ENCODE measurements around the gene SLC7A5. TPM values are rescaled to one million over a fixed set of nuclear protein-coding genes. Genes with fewer than 3 reads are reported as not detected.
"Not testable (repeated sequence)": the region's sequence is repeated elsewhere in the genome, so short reads cannot be mapped to it uniquely, and the experiment has no call there.

Gene SLC7A5
- polyA plus RNA-seq, 6 donors from 2014 or later: 0.56 to 2.2 (median 1.7) TPM

DNA sequence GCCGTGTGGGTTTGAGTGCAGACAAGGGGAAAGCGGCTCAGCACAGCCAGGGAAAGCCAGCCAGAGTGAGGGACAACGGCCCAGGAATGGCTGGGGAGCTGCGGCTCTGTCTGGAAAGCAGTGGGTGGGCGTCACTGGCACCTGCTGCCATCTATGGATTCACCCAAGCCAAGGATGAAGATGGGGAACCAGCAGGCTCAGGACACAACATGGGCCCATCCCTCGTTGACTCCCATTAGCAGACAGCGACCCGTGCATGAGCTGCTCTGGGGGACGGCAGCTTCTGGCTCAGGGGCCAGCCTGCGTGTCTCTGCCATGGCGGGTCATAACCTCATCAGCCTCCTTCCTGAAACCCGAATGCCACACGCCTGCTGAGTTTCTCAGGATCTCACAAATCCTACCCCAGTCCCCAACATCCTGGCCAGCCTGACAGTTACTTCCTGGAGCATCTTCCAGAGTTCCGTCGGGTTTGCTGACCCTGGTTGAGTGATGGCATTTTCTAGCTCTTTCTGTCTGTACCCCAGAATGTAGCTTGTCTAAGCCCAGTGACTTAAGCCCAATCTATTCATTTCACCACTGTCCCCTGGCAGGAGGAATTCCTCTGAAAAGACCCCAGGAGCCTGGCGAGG is 50.7 kb downstream of the SLC7A5 start:
- Mint-ChIP-seq H3K4me1 (peaks cover 0 to 12% (median 4%) of the 10 kb centered on the region in 3 donors), H3K9me3 (peaks cover 0 to 23% (median 17%) of the 10 kb centered on the region in 7 donors), H3K27me3 (peaks cover 0 to 10% (median 0%) of the 10 kb centered on the region in 3 donors), H3K27ac (no peak overlapping the region), H3K36me3 (no peaks in the 10 kb centered on the region), H3K4me3 (no peak overlapping the region)
- no peak for DNase-seq
- ATAC-seq (ENCODE audit: low read depth in 2 of 2): no peak

DNA sequence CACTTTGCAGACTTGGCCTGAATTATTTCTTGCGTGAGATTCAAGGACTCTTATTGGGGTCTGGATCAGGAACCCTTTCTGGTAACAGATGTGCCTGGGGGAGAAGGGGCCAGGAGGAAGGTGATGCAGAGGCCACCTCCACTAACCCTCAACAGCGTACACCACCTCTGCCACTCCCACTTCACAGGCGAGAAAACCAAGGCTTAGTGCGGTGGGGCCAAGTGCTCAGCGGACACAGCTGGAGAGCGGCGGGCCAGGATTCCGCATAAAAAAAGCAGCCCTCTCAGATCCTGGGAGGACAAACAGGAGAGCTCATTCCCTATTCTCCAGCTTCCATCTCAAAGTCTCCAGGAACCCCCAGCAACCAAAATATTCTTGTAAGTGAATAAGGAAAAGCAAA is 51.4 kb downstream of the SLC7A5 start:
- DNase-seq: no peak
- H3K27ac Mint-ChIP-seq: peak overlapping the region in 1 of 6 donors; percentile 74
- peaks cover 0 to 10% (median 0%) of the 10 kb centered on the region in 3 donors for H3K27me3 Mint-ChIP-seq
- H3K9me3 Mint-ChIP-seq: peaks cover 0 to 23% (median 17%) of the 10 kb centered on the region in 7 donors
- no peaks in the 10 kb centered on the region for H3K36me3 Mint-ChIP-seq
- ATAC-seq (ENCODE audit: low read depth in 2 of 2): no peak
- no peak overlapping the region for H3K4me3 Mint-ChIP-seq
- H3K4me1 Mint-ChIP-seq: peaks cover 0 to 12% (median 4%) of the 10 kb centered on the region in 3 donors

DNA sequence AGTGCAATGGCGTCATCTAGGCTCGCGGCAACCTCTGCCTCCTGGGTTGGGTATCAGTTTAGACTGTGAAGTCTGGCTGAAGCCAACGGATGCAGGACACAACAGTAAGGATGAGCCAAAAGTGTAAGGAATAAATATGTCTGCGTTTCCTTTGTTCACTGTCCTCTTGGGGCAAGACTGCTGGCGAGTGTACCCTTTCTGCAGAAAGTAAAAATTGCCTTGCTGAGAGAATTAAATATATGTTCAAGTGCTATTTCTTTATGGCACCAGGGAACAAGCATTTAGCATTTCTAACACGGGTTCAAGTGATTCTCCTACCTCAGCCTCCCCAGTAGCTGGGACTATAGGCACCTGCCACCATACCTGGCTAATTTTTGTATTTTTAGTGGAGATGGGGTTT is 51.9 kb downstream of the SLC7A5 start:
- DNase-seq; ATAC-seq (ENCODE audit: low read depth in 2 of 2); H3K36me3 Mint-ChIP-seq; H3K4me3 Mint-ChIP-seq: not testable (repeated sequence)
- peaks cover 0 to 15% (median 0%) of the 10 kb centered on the region in 3 donors for H3K27me3 Mint-ChIP-seq
- peaks cover 0 to 12% (median 4%) of the 10 kb centered on the region in 3 donors for H3K4me1 Mint-ChIP-seq
- peaks cover 0 to 23% (median 17%) of the 10 kb centered on the region in 7 donors for H3K9me3 Mint-ChIP-seq
- H3K27ac Mint-ChIP-seq: peak overlapping the region in 1 of 6 donors; percentile 70

GRCh38 chr16:87816507-87817100 is 52.7 kb downstream of the SLC7A5 start:
- peaks cover 0 to 16% (median 0%) of the 10 kb centered on the region in 3 donors for H3K27me3 Mint-ChIP-seq
- H3K4me1 Mint-ChIP-seq: peaks cover 0 to 11% (median 6%) of the 10 kb centered on the region in 3 donors
- ATAC-seq (ENCODE audit: low read depth in 2 of 2): no peak
- DNase-seq: no peak
- H3K27ac Mint-ChIP-seq: peak overlapping the region in 1 of 6 donors; percentile 78
- no peaks in the 10 kb centered on the region for H3K36me3 Mint-ChIP-seq
- H3K4me3 Mint-ChIP-seq: peak overlapping the region in 1 of 8 donors; percentile 40
- peaks cover 0 to 23% (median 17%) of the 10 kb centered on the region in 7 donors for H3K9me3 Mint-ChIP-seq

GRCh38 chr16:87815567-87815966 is 53.7 kb downstream of the SLC7A5 start:
- ATAC-seq (ENCODE audit: low read depth in 2 of 2): no peak
- no peak overlapping the region for H3K27ac Mint-ChIP-seq
- peaks cover 8 to 13% (median 12%) of the 10 kb centered on the region in 3 donors for H3K4me1 Mint-ChIP-seq
- peaks cover 0 to 16% (median 0%) of the 10 kb centered on the region in 3 donors for H3K27me3 Mint-ChIP-seq
- H3K4me3 Mint-ChIP-seq: no peak overlapping the region
- H3K9me3 Mint-ChIP-seq: peaks cover 0 to 23% (median 17%) of the 10 kb centered on the region in 7 donors
- DNase-seq: no peak
- no peaks in the 10 kb centered on the region for H3K36me3 Mint-ChIP-seq

GRCh38 chr16:87812200-87812656 is 57.1 kb downstream of the SLC7A5 start:
- Mint-ChIP-seq H3K4me3 (no peak overlapping the region), H3K36me3 (no peaks in the 10 kb centered on the region), H3K9me3 (peaks cover 0 to 9% (median 7%) of the 10 kb centered on the region in 7 donors), H3K27me3 (peaks cover 0 to 16% (median 0%) of the 10 kb centered on the region in 3 donors), H3K27ac (peak overlapping the region in 1 of 6 donors; percentile 60), H3K4me1 (peaks cover 32 to 45% (median 35%) of the 10 kb centered on the region in 3 donors)
- no peak for ATAC-seq (ENCODE audit: low read depth in 2 of 2)
- DNase-seq: no peak

DNA sequence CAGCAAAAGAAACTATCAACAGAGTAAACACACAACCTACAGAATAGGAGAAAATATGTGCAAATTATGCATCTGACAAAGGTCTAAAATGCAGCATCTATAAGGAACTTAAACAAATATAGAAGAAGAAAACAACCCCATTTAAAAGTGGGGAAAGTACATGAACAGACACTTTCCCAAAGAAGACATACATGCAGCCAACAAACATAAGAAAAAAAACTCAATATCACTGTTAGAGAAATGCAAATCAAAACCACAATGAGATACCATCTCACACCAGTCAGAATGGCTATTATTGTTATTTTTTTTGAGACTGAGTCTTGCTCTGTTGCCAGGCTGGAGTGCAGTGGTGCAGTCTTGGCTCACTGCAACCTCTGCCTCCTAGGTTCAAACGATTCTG is 57.9 kb downstream of the SLC7A5 start:
- Mint-ChIP-seq H3K27me3 (peaks cover 0 to 16% (median 4%) of the 10 kb centered on the region in 3 donors), H3K4me1 (peaks cover 39 to 52% (median 42%) of the 10 kb centered on the region in 3 donors), H3K4me3 (peak overlapping the region in 4 of 8 donors; percentile 5 to 71 (median 39)), H3K27ac (peak overlapping the region; percentile 17 to 98 (median 90))
- not testable (repeated sequence) for H3K36me3 Mint-ChIP-seq; DNase-seq; ATAC-seq (ENCODE audit: low read depth in 2 of 2); H3K9me3 Mint-ChIP-seq

GRCh38 chr16:87809150-87809902 is 60.0 kb downstream of the SLC7A5 start:
- Mint-ChIP-seq H3K36me3 (no peaks in the 10 kb centered on the region), H3K27me3 (peaks cover 0 to 11% (median 6%) of the 10 kb centered on the region in 3 donors), H3K4me3 (peak overlapping the region; percentile 64 to 90 (median 78)), H3K4me1 (peaks cover 43 to 58% (median 49%) of the 10 kb centered on the region in 3 donors), H3K9me3 (no peaks in the 10 kb centered on the region), H3K27ac (peak overlapping the region; percentile 88 to 98 (median 96))
- DNase-seq (peak; percentile 58), ATAC-seq (ENCODE audit: low read depth in 2 of 2) (peak; percentile 32 to 42)

DNA sequence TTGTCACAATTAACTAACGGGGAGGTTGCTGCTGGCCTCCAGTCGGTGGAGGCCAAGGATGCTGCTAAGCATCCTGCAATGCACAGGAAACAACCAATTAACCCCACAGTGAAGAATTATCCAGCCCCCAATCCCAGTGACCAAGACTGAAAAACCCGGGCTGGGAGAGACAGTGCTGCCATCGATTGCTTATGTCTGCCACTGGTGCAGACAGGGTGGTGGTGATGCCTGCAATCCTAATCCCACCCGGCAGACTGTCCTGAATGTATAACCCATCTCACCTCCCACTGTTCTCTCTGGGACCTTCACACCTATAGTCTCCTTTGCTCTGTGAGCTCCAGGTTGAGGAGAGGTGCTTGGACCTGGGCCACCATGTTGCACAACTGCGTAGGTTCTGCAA is 61.2 kb downstream of the SLC7A5 start:
- Mint-ChIP-seq H3K9me3 (no peaks in the 10 kb centered on the region), H3K4me1 (peaks cover 43 to 58% (median 54%) of the 10 kb centered on the region in 3 donors), H3K4me3 (peak overlapping the region in 3 of 8 donors; percentile 10 to 45 (median 20)), H3K36me3 (no peaks in the 10 kb centered on the region), H3K27me3 (peaks cover 0 to 11% (median 6%) of the 10 kb centered on the region in 3 donors), H3K27ac (peak overlapping the region in 3 of 6 donors; percentile 39 to 66 (median 60))
- ATAC-seq (ENCODE audit: low read depth in 2 of 2) (no peak), DNase-seq (no peak)

DNA sequence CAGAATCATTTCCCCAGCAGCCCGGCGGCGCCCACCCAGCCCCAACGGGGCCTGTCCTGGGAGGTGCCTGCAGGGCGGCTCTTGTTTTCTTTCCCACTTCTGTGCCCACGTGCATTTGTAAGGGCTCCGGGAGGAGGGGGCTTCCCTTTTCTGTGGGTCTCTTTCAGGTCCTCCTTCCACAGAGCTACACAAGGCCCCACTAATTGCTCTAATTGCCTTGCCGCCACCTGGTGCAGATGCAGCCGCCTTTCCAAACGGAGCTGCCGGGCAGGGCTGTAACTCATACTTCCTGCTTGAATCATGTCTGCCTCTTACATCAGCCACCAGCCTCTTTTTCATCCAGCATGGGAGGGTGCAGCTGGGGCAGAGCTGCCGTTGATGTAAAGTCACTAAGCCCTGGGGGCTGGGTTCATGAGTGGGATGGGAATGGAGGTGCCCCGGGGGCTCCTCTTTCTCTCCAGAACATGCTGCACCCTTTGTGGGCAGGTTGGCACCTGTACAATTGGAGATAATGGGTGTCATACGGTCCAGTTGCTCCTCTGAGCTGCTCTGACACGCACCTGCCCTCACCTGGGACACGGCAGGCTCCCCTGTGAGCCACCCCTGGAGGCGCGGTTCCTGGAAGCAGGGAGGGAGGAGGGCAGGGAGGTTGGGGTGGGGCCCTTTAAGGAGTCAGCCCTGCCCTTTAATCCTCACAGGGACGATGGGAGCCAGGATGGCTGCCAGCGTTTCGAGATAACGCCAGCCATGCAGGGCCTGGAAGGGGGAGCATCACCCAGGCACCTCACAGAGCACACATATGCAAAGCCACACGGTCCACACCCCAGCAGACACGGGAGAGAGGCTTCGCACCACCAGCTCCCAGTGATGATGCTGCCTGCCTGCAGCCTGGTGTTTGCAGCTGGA is 62.4 kb downstream of the SLC7A5 start:
- Mint-ChIP-seq H3K27ac (peak overlapping the region; percentile 59 to 91 (median 76)), H3K4me1 (peaks cover 43 to 64% (median 60%) of the 10 kb centered on the region in 3 donors), H3K36me3 (no peaks in the 10 kb centered on the region), H3K4me3 (peak overlapping the region; percentile 2 to 87 (median 69)), H3K27me3 (peaks cover 0 to 17% (median 11%) of the 10 kb centered on the region in 3 donors), H3K9me3 (peaks cover 0 to 2% (median 0%) of the 10 kb centered on the region in 7 donors)
- peak; percentile 40 to 42 for ATAC-seq (ENCODE audit: low read depth in 2 of 2)
- peak; percentile 56 for DNase-seq

- Mint-ChIP-seq H3K27ac (peak overlapping the region in 5 of 6 donors; percentile 59 to 84 (median 72)), H3K36me3 (no peaks in the 10 kb centered on the region), H3K4me3 (peak overlapping the region in 7 of 8 donors; percentile 2 to 87 (median 61)), H3K27me3 (peaks cover 0 to 17% (median 12%) of the 10 kb centered on the region in 3 donors), H3K4me1 (peaks cover 40 to 60% (median 54%) of the 10 kb centered on the region in 3 donors), H3K9me3 (peaks cover 0 to 2% (median 0%) of the 10 kb centered on the region in 7 donors)
- no peak for DNase-seq
- ATAC-seq (ENCODE audit: low read depth in 2 of 2): no peak
These were observed 63.1 kb downstream of the SLC7A5 start for GRCh38 chr16:87806261-87806640.

DNA sequence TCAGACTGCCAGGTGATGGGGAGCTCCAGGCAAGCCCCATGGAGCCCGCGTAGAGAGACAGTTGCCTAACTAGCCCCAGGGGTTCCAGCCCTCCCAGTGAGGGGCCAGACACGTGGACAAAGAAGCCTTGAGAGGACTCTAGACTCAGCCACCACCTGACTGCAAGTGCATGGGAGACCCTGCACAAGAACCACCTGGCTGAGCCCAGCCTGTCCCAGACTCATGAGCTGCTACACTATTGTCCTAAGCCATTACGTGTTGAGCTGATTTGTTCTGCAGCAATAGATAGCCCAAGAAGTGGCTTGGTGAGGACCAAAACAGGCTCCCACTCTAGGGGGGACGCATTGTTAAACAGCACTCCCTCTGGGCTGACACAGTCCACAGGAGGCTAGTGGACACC is 65.9 kb downstream of the SLC7A5 start:
- H3K36me3 Mint-ChIP-seq: no peaks in the 10 kb centered on the region
- H3K27ac Mint-ChIP-seq: peak overlapping the region in 1 of 6 donors; percentile 30
- ATAC-seq (ENCODE audit: low read depth in 2 of 2) (no peak), DNase-seq (no peak)
- H3K9me3 Mint-ChIP-seq: peaks cover 0 to 2% (median 0%) of the 10 kb centered on the region in 7 donors
- H3K4me3 Mint-ChIP-seq: no peak overlapping the region
- peaks cover 16 to 35% (median 26%) of the 10 kb centered on the region in 3 donors for H3K4me1 Mint-ChIP-seq
- peaks cover 6 to 18% (median 17%) of the 10 kb centered on the region in 3 donors for H3K27me3 Mint-ChIP-seq
